H9 (cell line): ENCODE results near the gene WARS2. TPM values are rescaled to one million over a fixed set of nuclear protein-coding genes. Genes with fewer than 3 reads are reported as not detected.

Experiments used
- DNase-seq: peaks from one replicate; pipeline ENCODE4 v3.0.0-alpha.2; 2017
- H2AFZ ChIP-seq: one replicate; pipeline ENCODE4 v1.6.1; 2013; ENCODE audit warnings: mild to moderate bottlenecking, low read length, control low read depth, moderate library complexity
- H2AK5ac ChIP-seq: 2 replicates; pipeline ENCODE4 v1.6.1; 2013; ENCODE audit warnings: low read length, control low read depth, mixed read lengths; ENCODE audit not compliant: insufficient read length
- H2BK120ac ChIP-seq: one replicate; pipeline ENCODE4 v1.6.1; 2013; ENCODE audit warnings: low read depth, mild to moderate bottlenecking, low read length, control low read depth, inconsistent platforms; ENCODE audit not compliant: poor library complexity, severe bottlenecking
- H2BK12ac ChIP-seq: 2 replicates; pipeline ENCODE4 v1.6.1; 2013; ENCODE audit warnings: low read length, control low read depth, mixed read lengths, low read depth; ENCODE audit not compliant: insufficient read length
- H2BK15ac ChIP-seq: 2 replicates; pipeline ENCODE4 v1.6.1; 2013; ENCODE audit warnings: low read depth, low read length, control low read depth
- H2BK20ac ChIP-seq: one replicate; pipeline ENCODE4 v1.6.1; 2013; ENCODE audit warnings: low read depth, mild to moderate bottlenecking, low read length, control low read depth, inconsistent platforms; ENCODE audit not compliant: poor library complexity, severe bottlenecking
- H2BK5ac ChIP-seq: 2 replicates; pipeline ENCODE4 v1.6.1; 2013; ENCODE audit warnings: low read length, control low read depth, mixed read lengths; ENCODE audit not compliant: insufficient read length
- H3K14ac ChIP-seq: 2 replicates; pipeline ENCODE4 v1.6.1; 2013; ENCODE audit warnings: low read length, control low read depth; ENCODE audit not compliant: insufficient read depth
- H3K18ac ChIP-seq: 2 replicates; pipeline ENCODE4 v1.6.1; 2013; ENCODE audit warnings: low read depth, mild to moderate bottlenecking, mixed read lengths, low read length, control low read depth; ENCODE audit not compliant: insufficient read length
- H3K23ac ChIP-seq: 2 replicates; pipeline ENCODE4 v1.6.1; 2013; ENCODE audit warnings: low read length, control low read depth, mixed read lengths, low read depth; ENCODE audit not compliant: insufficient read length
- H3K23me2 ChIP-seq: 2 replicates; pipeline ENCODE4 v1.6.1; 2013; ENCODE audit warnings: low read depth, mild to moderate bottlenecking, mixed read lengths, low read length, control low read depth; ENCODE audit not compliant: insufficient read length, poor library complexity, severe bottlenecking
- H3K27ac ChIP-seq: 2 replicates; pipeline ENCODE4 v1.5.1; 2013; ENCODE audit warnings: low read length, control low read depth, mixed read lengths, low read depth; ENCODE audit not compliant: insufficient read length
- H3K27me3 ChIP-seq: 2 replicates; pipeline ENCODE4 v1.6.1; 2013; ENCODE audit warnings: low read length, control low read depth, inconsistent platforms; ENCODE audit not compliant: insufficient read depth
- H3K4ac ChIP-seq: 2 replicates; pipeline ENCODE4 v1.6.1; 2013; ENCODE audit warnings: low read depth, mild to moderate bottlenecking, control low read depth, inconsistent platforms, low read length, moderate library complexity
- H3K4me1 ChIP-seq: 2 replicates; pipeline ENCODE4 v1.6.1; 2013; ENCODE audit warnings: low read length, control low read depth, inconsistent platforms; ENCODE audit not compliant: insufficient read depth
- H3K4me2 ChIP-seq: 2 replicates; pipeline ENCODE4 v1.6.1; 2013; ENCODE audit warnings: low read length, control low read depth, mixed read lengths; ENCODE audit not compliant: insufficient read length, insufficient read depth
- H3K56ac ChIP-seq: 2 replicates; pipeline ENCODE4 v1.6.1; 2013; ENCODE audit warnings: low read depth, mild to moderate bottlenecking, mixed read lengths, low read length, control low read depth; ENCODE audit not compliant: insufficient read length
- H3K79me1 ChIP-seq: 2 replicates; pipeline ENCODE4 v1.6.1; 2013; ENCODE audit warnings: low read depth, mild to moderate bottlenecking, moderate library complexity, low read length, control low read depth, inconsistent platforms; ENCODE audit not compliant: insufficient read depth, poor library complexity, severe bottlenecking
- H3K79me2 ChIP-seq: 2 replicates; pipeline ENCODE4 v1.6.1; 2013; ENCODE audit warnings: low read length, control low read depth, inconsistent platforms; ENCODE audit not compliant: insufficient read depth
- H3K9ac ChIP-seq: 2 replicates; pipeline ENCODE4 v1.6.1; 2013; ENCODE audit warnings: low read length, control low read depth, mixed read lengths; ENCODE audit not compliant: insufficient read length; ENCODE audit errors: extremely low read depth
- H3K9me3 ChIP-seq: one replicate; pipeline ENCODE4 v1.6.1; 2013; ENCODE audit warnings: low read depth, low read length, inconsistent platforms; ENCODE audit not compliant: control insufficient read depth
- H3T11ph ChIP-seq: one replicate; pipeline ENCODE4 v1.6.1; 2013; ENCODE audit warnings: mild to moderate bottlenecking, low read length, control low read depth, inconsistent platforms
- H4K20me1 ChIP-seq: one replicate; pipeline ENCODE4 v1.6.1; 2013; ENCODE audit not compliant: control insufficient read depth, insufficient read length, insufficient read depth
- H4K5ac ChIP-seq: 2 replicates; pipeline ENCODE4 v1.6.1; 2013; ENCODE audit warnings: low read depth, mild to moderate bottlenecking, mixed read lengths, low read length, control low read depth; ENCODE audit not compliant: insufficient read length
- H4K8ac ChIP-seq: replicated peaks from 2 replicates; pipeline ENCODE4 v1.6.1; 2013; ENCODE audit warnings: low read length, control low read depth, mixed read lengths, low read depth; ENCODE audit not compliant: insufficient read length
- H4K91ac ChIP-seq: 2 replicates; pipeline ENCODE4 v1.6.1; 2013; ENCODE audit warnings: low read depth, mild to moderate bottlenecking, moderate library complexity, mixed read lengths, low read length, control low read depth; ENCODE audit not compliant: insufficient read length
- H3K27ac Mint-ChIP-seq, 3 experiments: 2 replicates in 2 of 3; 3 replicates in 1 of 3; pipeline ENCODE4 v1.8.0; 2020 to 2021; ENCODE audit warnings: mixed read lengths in 3 of 3, mild to moderate bottlenecking in 1 of 3, moderate library complexity in 1 of 3
- H3K27me3 Mint-ChIP-seq: 2 replicates; pipeline ENCODE4 v1.8.0; 2021; ENCODE audit warnings: low read depth, mild to moderate bottlenecking, moderate library complexity, mixed read lengths
- H3K36me3 Mint-ChIP-seq, 3 experiments: 2 replicates in 2 of 3; 3 replicates in 1 of 3; pipeline ENCODE4 v1.8.0; 2020 to 2021; ENCODE audit warnings: low read depth in 3 of 3, mixed read lengths in 3 of 3; ENCODE audit not compliant: insufficient read depth in 1 of 3
- H3K4me1 Mint-ChIP-seq, 2 experiments: 2 replicates each; pipeline ENCODE4 v1.8.0; 2020; ENCODE audit warnings: mixed read lengths in 2 of 2
- H3K4me3 Mint-ChIP-seq, 2 experiments: 2 replicates in 1 of 2; 3 replicates in 1 of 2; pipeline ENCODE4 v1.8.0; 2020 to 2021; ENCODE audit warnings: mild to moderate bottlenecking in 2 of 2, mixed read lengths in 2 of 2, moderate library complexity in 1 of 2
- H3K9me3 Mint-ChIP-seq, 2 experiments: 2 replicates in 1 of 2; 3 replicates in 1 of 2; pipeline ENCODE4 v1.8.0; 2020; ENCODE audit warnings: mild to moderate bottlenecking in 2 of 2, mixed read lengths in 2 of 2, moderate library complexity in 1 of 2
- CTCF ChIP-seq: fragments of 200-600 bp; sonication (generic); conservative IDR thresholded peaks from 3 replicates; pipeline ENCODE4 v1.8.0; 2021; ENCODE audit warnings: antibody characterized with exemption, mild to moderate bottlenecking
- WGBS: extraction: QIAGEN DNeasy Blood & Tissue Kit; methylation state at CpG from one replicate; pipeline ENCODE4 v1.1.7; 2013; ENCODE audit warnings: missing lambda C conversion rate, low lambda C conversion rate, mixed read lengths; ENCODE audit not compliant: insufficient read length; ENCODE audit errors: extremely low coverage; 5-methylcytosine and 5-hydroxymethylcytosine counted together
- total RNA-seq: library from RNA; stranded (reverse); gene quantifications from 2 replicates; pipeline ENCODE4 v1.2.1, GENCODE V29; 2021

Gene WARS2
- total RNA-seq, 1 experiment from 2014 or later, result 9.7 TPM

GRCh38 chr1:119179051-119179450, 38.6 kb upstream of the WARS2 start:
- Histone ChIP-seq H3K18ac (no peak overlapping the region), H2AFZ (no peak overlapping the region), H2BK12ac (no peak overlapping the region), H3K9me3 (no peaks in the 10 kb centered on the region), H2BK5ac (no peak overlapping the region), H3T11ph (no peak overlapping the region), H3K4ac (no peak overlapping the region), H4K91ac (no peak overlapping the region), H4K5ac (no peak overlapping the region), H2BK15ac (no peak overlapping the region), H2BK120ac (no peak overlapping the region), H4K8ac (no peak overlapping the region), H3K27ac (no peak overlapping the region), H2AK5ac (no peak overlapping the region), H4K20me1 (no peaks in the 10 kb centered on the region), H2BK20ac (no peak overlapping the region), H3K14ac (no peak overlapping the region), H3K4me1 (no peaks in the 10 kb centered on the region; the same call in 1 of the 2 replicates), H3K79me2 (no peaks in the 10 kb centered on the region), H3K27me3 (no peaks in the 10 kb centered on the region), H3K79me1 (no peaks in the 10 kb centered on the region), H3K23ac (no peak overlapping the region), H3K23me2 (no peaks in the 10 kb centered on the region), H3K9ac (no peak overlapping the region), H3K4me2 (no peak overlapping the region), H3K56ac (no peak overlapping the region)
- Mint-ChIP-seq H3K9me3 (peaks cover 13 to 14% of the 10 kb centered on the region in 2 experiments; a peak in 4 of 5 replicates), H3K4me1 (peaks cover 7 to 8% of the 10 kb centered on the region in 2 experiments), H3K4me3 (no peak overlapping the region), H3K36me3 (peaks cover 22 to 26% (median 24%) of the 10 kb centered on the region in 3 experiments), H3K27me3 (peaks cover 31% of the 10 kb centered on the region), H3K27ac (no peak overlapping the region)
- no peak for TF ChIP-seq CTCF
- no CpG with 5 or more reads among the region's 22 CpGs for WGBS
- no peak for DNase-seq
